Measurements from ENCODE around the gene SLC2A9. TPM values are rescaled to one million over a fixed set of nuclear protein-coding genes. Genes with fewer than 3 reads are reported as not detected.

The SLC2A9 gene
- total and polyA plus RNA-seq, 2 of the 8 experiments (the other 6 are each of a cell fraction or from before 2014, with no cell fraction given): 0.20 to 0.26 TPM

GRCh38 chr4:9983211-9983610, 38.1 kb downstream of the SLC2A9 start:
- H4K91ac ChIP-seq (replicated peaks; ENCODE audit: insufficient read length, low read length): no peak overlapping the region
- CTCF ChIA-PET (ENCODE audit: partially characterized antibody): no interaction called here
- H2BK12ac ChIP-seq (ENCODE audit: low read depth, low read length): no peak overlapping the region
- H4K8ac ChIP-seq (ENCODE audit: extremely low read depth, insufficient read depth, low read length): no peak overlapping the region
- no peak overlapping the region for H2BK20ac ChIP-seq (ENCODE audit: low read length)
- H4K5ac ChIP-seq (ENCODE audit: insufficient read length, low read depth, low read length): no peak overlapping the region
- peaks cover 2 to 4% of the 10 kb centered on the region in 2 experiments for H4K20me1 ChIP-seq (replicated peaks in 1 of 2; ENCODE audit: control insufficient read depth in 1 of 2, insufficient read depth in 2 of 2, low read length in 2 of 2)
- H3K4ac ChIP-seq (replicated peaks; ENCODE audit: insufficient read length, low read depth, low read length): no peak overlapping the region
- no peaks in the 10 kb centered on the region; a peak in 1 of 4 replicates for H3K9me3 ChIP-seq (ENCODE audit: insufficient read depth in 2 of 2, low read depth in 1 of 2, low read length in 1 of 2)
- FAIRE-seq (no peak), DNase-seq (ENCODE audit: low read depth in 1 of 2, low spot score in 2 of 2) (no peak)
- no peak overlapping the region for H3K56ac ChIP-seq (replicated peaks; ENCODE audit: insufficient read length, low read depth, low read length)
- no peak overlapping the region for H3K4me3 ChIP-seq (ENCODE audit: extremely low read depth in 1 of 4, insufficient read depth in 2 of 4, low read depth in 3 of 4, low read length in 4 of 4)
- no peak overlapping the region for H3K18ac ChIP-seq (ENCODE audit: extremely low read depth, low read length)
- POLR2A ChIA-PET (ENCODE audit: partially characterized antibody): no interaction called here
- no peak overlapping the region for H3K14ac ChIP-seq (ENCODE audit: insufficient read length)
- H3K23me2 ChIP-seq (ENCODE audit: low read depth, low read length): peaks cover 5% of the 10 kb centered on the region; the same call in 1 of the 2 replicates
- no peaks in the 10 kb centered on the region for H3K79me1 ChIP-seq (ENCODE audit: low read depth, low read length)
- H3K4me2 ChIP-seq (ENCODE audit: insufficient read depth in 1 of 2, low read depth in 2 of 2, low read length in 2 of 2): no peak overlapping the region
- WGBS, 2 experiments (ENCODE audit: extremely low coverage in 1 of 2, insufficient coverage in 1 of 2, insufficient read length in 1 of 2, insufficient replicate concordance in 2 of 2, low coverage in 1 of 2, low lambda C conversion rate in 2 of 2, missing lambda C conversion rate in 1 of 2): 78% methylated on average over 6 of the region's 6 CpGs; no CpG with 5 or more reads in 1 of the 2 experiments
- H2BK15ac ChIP-seq (ENCODE audit: low read length): no peak overlapping the region
- no peak overlapping the region for H2BK5ac ChIP-seq (ENCODE audit: low read depth, low read length)
- no peaks in the 10 kb centered on the region for H3K79me2 ChIP-seq (ENCODE audit: control insufficient read depth in 1 of 2, insufficient read depth in 2 of 2, low read length in 2 of 2)
- H3K36me3 ChIP-seq (ENCODE audit: control insufficient read depth in 2 of 4, insufficient read depth in 4 of 4, low read length in 3 of 4): no peaks in the 10 kb centered on the region
- no peak overlapping the region for H2AK5ac ChIP-seq (ENCODE audit: low read depth, low read length)
- H3K9ac ChIP-seq (replicated peaks in 1 of 4; ENCODE audit: extremely low read depth in 1 of 4, low read depth in 3 of 4, low read length in 3 of 4): no peak overlapping the region
- peaks cover 0 to 10% (median 7%) of the 10 kb centered on the region in 4 experiments; a peak in 4 of 7 replicates for H3K27me3 ChIP-seq (replicated peaks in 1 of 4; ENCODE audit: control insufficient read depth in 3 of 4, extremely low read depth in 1 of 4, insufficient read depth in 3 of 4, low read length in 3 of 4)
- H3K4me1 ChIP-seq (replicated peaks in 1 of 4; ENCODE audit: control insufficient read depth in 3 of 4, insufficient read depth in 4 of 4, low read length in 3 of 4): peaks cover 3 to 9% (median 7%) of the 10 kb centered on the region in 4 experiments
- H2BK120ac ChIP-seq (replicated peaks; ENCODE audit: low read depth, low read length): no peak overlapping the region
- H3K23ac ChIP-seq (ENCODE audit: insufficient read length): no peak overlapping the region
- no peak overlapping the region for H3K27ac ChIP-seq (ENCODE audit: low read depth, low read length)
- no peak overlapping the region for H2AFZ ChIP-seq (ENCODE audit: low read length)
- TF ChIP-seq SUZ12 (IDR thresholded peaks at IDR 0.05; ENCODE audit: low read length) (no peak), SRF (IDR thresholded peaks at IDR 0.05; ENCODE audit: low read depth, low read length) (no peak), TAF1 (IDR thresholded peaks at IDR 0.05; ENCODE audit: low read depth, low read length) (no peak), PHF8 (conservative IDR thresholded peaks at IDR 0.05; ENCODE audit: low read depth, low read length) (no peak), SIX5 (IDR thresholded peaks at IDR 0.05; ENCODE audit: low read depth, low read length) (no peak), MAFK (IDR thresholded peaks at IDR 0.05; ENCODE audit: low read depth, low read length) (no peak), GTF2F1 (IDR thresholded peaks at IDR 0.05; ENCODE audit: borderline replicate concordance, low read depth, low read length) (no peak), HDAC2 (IDR thresholded peaks at IDR 0.05; ENCODE audit: borderline replicate concordance in 1 of 2, low read depth in 2 of 2, low read length in 2 of 2) (no peak), EP300 (IDR thresholded peaks at IDR 0.05; ENCODE audit: borderline replicate concordance in 1 of 2, low read depth in 2 of 2, low read length in 2 of 2) (no peak), SIN3A (conservative IDR thresholded peaks at IDR 0.05 in 1 of 2, IDR thresholded peaks at IDR 0.05 in 1 of 2; ENCODE audit: low read depth in 1 of 2, low read length in 2 of 2) (no peak), SIRT6 (IDR thresholded peaks at IDR 0.05; ENCODE audit: low read length) (no peak), EGR1 (IDR thresholded peaks at IDR 0.05; ENCODE audit: borderline replicate concordance, low read depth, low read length) (no peak), NANOG (IDR thresholded peaks at IDR 0.05; ENCODE audit: insufficient read depth, low read depth, low read length, poor library complexity, severe bottlenecking) (no peak), CHD1 (IDR thresholded peaks at IDR 0.05; ENCODE audit: low read depth, low read length) (no peak)
